Measurements from ENCODE around the gene WWOX. TPM values are rescaled to one million over a fixed set of nuclear protein-coding genes. Genes with fewer than 3 reads are reported as not detected.

The WWOX gene
- total and polyA plus RNA-seq, 2 of the 4 experiments (the other 2 are of a cell fraction): 2.7 to 5.4 TPM

DNA sequence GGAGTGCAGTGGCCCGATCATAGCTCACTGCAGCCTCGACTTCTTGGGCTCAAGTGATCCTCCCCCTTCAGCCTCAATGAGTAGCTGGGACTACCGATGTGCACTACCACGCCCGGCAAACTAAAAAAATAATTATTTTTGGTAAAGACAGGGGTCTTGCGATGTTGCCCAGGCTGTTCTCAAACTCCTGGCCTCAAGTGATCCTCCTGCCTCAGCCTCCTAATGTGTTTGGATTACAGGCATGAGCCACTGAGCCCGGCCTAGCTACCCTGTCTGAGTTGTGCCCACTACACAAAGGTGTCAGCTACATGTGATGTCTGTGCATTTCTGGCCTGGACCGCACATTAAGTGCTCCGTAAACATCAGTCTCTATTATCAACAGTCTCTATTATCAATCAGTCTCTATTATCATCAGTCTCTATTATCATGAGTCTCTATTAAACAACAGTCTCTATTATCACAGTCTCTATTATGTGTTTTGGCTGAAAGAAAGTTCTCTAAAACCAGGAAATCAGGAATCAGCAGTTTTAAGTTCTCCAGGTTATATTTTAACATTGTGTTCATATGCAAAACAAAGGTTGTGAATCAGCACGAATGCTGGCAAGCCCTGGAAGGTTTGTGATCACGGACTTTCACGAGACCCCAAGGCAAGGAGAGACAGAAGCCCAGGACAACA lies 721 bp upstream of the WWOX start:
- Histone ChIP-seq H3K4me1 (ENCODE audit: control insufficient read depth, insufficient read depth, low read length) (no peaks in the 10 kb centered on the region), H3K23ac (ENCODE audit: low read depth, low read length) (no peak overlapping the region), H3K9me3 (ENCODE audit: control insufficient read depth, insufficient read depth, low read length) (no peaks in the 10 kb centered on the region), H4K91ac (ENCODE audit: insufficient read depth, low read depth, low read length) (peak overlapping the region; percentile 26; the same call in 1 of the 2 replicates), H2AFZ (replicated peaks; ENCODE audit: low read length, poor library complexity) (peak overlapping the region; percentile 100), H3K4me3 (ENCODE audit: insufficient read depth, low read depth, low read length) (peak overlapping the region; percentile 80), H3K4me2 (ENCODE audit: low read depth, low read length) (peak overlapping the region; percentile 94), H3K18ac (ENCODE audit: low read depth, low read length) (no peak overlapping the region), H3K4ac (ENCODE audit: low read depth, low read length) (no peak overlapping the region), H3K9ac (ENCODE audit: low read depth, low read length) (peak overlapping the region; percentile 72), H3K9me1 (ENCODE audit: insufficient read depth, low read length) (no peaks in the 10 kb centered on the region; the same call in 1 of the 2 replicates), H4K20me1 (ENCODE audit: insufficient read depth, low read length) (no peaks in the 10 kb centered on the region), H3K56ac (ENCODE audit: extremely low read depth, insufficient read depth, low read length) (no peak overlapping the region), H2AK5ac (ENCODE audit: low read depth, low read length) (0 out of 2 replicates have a peak overlapping the region, but pooled peaks have one; percentile 13), H2BK20ac (ENCODE audit: low read depth, low read length) (no peak overlapping the region), H2BK120ac (ENCODE audit: low read depth, low read length) (no peak overlapping the region), H3K27ac (ENCODE audit: insufficient read depth, low read length) (peak overlapping the region; percentile 52; the same call in 1 of the 2 replicates), H2BK15ac (ENCODE audit: low read depth, low read length) (no peak overlapping the region), H3K36me3 (ENCODE audit: control insufficient read depth, insufficient read depth, low read length) (no peaks in the 10 kb centered on the region), H3K14ac (replicated peaks; ENCODE audit: low read depth, low read length) (peak overlapping the region; percentile 65; the same call in 1 of the 2 replicates), H4K5ac (ENCODE audit: low read depth, low read length) (peak overlapping the region; percentile 58), H2AK9ac (replicated peaks; ENCODE audit: low read depth, low read length, poor library complexity) (no peak overlapping the region), H4K8ac (ENCODE audit: low read depth in 2 of 2, low read length in 2 of 2) (peak overlapping the region; percentile 38 to 88; a peak in 3 of 4 replicates), H3K27me3 (ENCODE audit: control insufficient read depth, insufficient read depth, low read length) (no peaks in the 10 kb centered on the region), H2BK5ac (ENCODE audit: low read depth, low read length, poor library complexity, severe bottlenecking) (peak overlapping the region; percentile 42), H3K79me1 (ENCODE audit: low read depth in 1 of 2, low read length in 2 of 2) (peaks cover 0 to 3% of the 10 kb centered on the region in 2 experiments; a peak in 1 of 4 replicates)
- DNase-seq (no peak), ATAC-seq (ENCODE audit: low read depth) (no peak)
- WGBS, 2 experiments (ENCODE audit: extremely low coverage in 2 of 2, insufficient read length in 1 of 2): 100% methylated on average over 1 of the region's 12 CpGs; no CpG with 5 or more reads in 1 of the 2 experiments
- intact Hi-C loops (cut with micrococcal nuclease) (loop anchor here (1.0 to 5.0 kb wide), 3 partner anchors 423 to 862 kb away; no protein-coding TSS in a partner anchor), in situ Hi-C loops (cut with MboI; ENCODE audit: low sequenced_read_pairs) (no loop called here), dilution Hi-C loops (cut with HindIII; ENCODE audit: low sequenced_read_pairs, unreplicated experiment) (no loop called here)
- no TSS peak for BruUV-seq (replicated peaks)
- TF ChIP-seq MAZ (IDR thresholded peaks at IDR 0.05; ENCODE audit: borderline replicate concordance, low read depth, low read length): no peak
- TF ChIP-seq MAFK (IDR thresholded peaks at IDR 0.05; ENCODE audit: low read depth, low read length): peak; percentile 42; the same call in 1 of the 2 replicates
- POLR2A ChIA-PET (ENCODE audit: unreplicated experiment): no interaction called here
- CTCF ChIA-PET: interaction anchor here (1.0 kb wide), 1 partner anchor 82 kb away, joined by 3 read pairs; no protein-coding TSS in a partner anchor
